ENCODE measurements around the gene GPR160.
"Not testable (repeated sequence)": the region's sequence is repeated elsewhere in the genome, so short reads cannot be mapped to it uniquely, and the experiment has no call there.

The GPR160 gene

GRCh38 chr3:170075441-170076091 is 37.8 kb downstream of the GPR160 start:
- no peak for DNase-seq

DNA sequence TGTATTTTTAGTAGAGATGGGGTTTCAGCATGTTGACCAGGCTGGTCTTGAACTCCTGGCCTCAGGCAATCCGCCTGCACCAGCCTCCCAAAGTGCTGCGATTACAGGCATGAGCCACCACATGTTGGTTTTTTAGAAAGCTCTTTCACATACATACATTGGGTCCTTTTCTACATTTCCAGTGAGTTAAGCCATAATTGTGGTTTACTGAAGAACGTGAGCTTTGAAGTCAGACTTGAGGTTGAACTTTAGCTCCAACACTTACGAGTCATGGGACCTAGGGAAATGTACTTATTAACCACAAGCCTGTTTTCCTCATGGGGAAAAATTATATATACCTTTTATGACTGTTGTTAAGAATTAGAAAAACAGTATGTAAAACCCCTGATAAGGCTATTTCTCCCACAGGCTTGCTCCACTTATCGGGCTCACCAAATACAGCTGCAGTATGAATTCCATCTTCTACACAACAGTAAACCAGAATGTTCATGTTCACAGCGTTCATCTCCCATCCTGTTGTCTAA is 39.0 kb downstream of the GPR160 start:
- DNase-seq, result no peak

DNA sequence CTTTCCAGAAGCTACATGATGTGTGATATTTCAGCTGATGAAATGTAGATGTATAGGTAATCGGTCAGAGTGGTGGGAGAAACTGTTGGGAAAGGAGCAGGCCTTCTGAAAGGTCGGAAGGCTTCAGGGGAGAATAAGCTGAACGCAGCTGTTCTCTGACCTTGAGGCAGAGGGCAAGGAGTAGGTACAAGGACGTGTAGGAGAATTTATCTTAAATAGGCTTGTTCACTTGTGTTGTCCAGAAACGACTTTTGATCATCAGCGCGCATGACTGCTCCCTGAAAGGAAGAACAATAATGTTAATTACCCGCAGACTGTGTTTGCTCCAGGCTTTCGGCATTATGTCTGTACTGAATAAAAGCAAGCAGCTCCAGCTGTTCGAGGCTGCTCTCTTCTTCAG is 39.6 kb downstream of the GPR160 start:
- no peak for DNase-seq

DNA sequence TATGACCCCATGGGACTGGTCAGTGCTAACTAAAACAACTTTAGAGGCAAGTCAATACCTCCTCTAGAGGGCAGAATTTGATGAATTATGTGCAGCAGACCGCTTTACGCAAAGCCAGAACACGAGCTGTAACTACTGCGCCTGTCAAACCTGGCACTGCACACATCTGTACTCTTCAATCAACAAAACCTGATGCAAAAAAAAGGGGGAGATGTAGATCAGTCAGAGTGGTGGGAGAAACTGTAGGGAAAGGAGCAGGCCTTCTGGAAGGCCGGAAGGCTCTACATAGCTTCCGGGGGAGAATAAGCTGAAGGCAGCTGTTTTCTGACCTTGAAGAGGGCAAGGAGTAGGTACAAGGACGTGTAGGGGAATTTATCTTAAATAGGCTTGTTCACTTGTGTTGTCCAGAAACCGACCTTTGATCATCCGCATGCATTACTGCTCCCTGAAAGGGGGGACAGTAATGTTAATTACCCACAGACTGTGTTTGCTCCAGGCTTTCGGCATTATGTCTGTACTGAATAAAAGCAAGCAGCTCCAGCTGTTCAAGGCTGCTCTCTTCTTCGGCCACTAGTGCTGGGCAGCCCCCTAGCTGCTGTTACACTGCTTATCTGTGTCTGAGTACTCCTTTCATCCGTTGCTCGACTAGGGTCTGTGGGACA is 41.0 kb downstream of the GPR160 start:
- no peak for DNase-seq

GRCh38 chr3:170079536-170080165 is 41.9 kb downstream of the GPR160 start:
- no peak for DNase-seq

DNA sequence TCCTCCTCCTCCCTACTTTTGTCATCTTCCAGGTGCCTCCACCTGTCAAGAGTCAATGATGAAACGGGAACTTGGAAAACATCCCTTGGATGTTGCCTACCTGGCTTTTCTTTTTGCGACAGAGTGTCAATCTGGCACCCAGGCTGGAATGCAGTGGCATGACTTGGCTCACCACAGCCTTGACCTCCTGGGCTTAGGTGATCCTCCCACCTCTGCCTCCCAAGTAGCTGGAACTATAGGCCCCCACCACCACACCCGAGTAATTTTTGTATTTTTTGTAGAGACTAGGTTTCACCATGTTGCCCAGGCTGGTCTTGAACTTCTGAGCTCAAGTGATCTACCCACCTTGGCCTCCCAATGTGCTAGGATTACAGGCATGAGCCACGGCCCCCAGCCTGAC is 42.8 kb downstream of the GPR160 start:
- no peak for DNase-seq

DNA sequence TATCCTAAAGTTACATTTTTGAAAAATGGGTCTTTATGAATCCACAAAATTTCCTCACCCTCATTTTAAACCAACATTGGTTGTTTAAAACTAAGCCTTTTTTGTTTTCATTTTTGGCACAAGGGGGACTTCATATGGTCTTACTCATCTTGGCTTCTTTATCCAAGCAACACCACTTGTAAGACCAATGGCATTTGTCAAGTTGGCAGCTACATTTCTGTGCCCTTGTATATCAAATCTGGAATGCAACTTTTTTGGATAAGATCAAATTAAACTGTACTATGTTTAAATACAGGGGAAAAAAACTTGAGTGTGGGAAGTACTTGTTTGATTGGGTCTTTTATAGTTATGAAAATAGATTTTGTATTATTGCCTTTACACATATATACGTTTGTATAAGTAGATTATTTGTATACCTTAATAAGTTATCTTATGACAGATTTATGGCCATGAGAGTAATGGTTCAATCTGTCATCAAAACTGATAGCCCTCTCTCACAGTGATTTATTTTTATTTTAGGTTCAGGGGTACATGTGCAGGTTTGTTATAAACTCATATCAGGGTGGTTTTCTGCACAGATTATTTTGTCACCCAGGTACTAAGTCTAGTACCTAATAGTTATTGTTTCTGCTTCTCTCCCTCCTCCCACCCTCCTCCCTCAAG is 43.4 kb downstream of the GPR160 start:
- DNase-seq, result no peak

DNA sequence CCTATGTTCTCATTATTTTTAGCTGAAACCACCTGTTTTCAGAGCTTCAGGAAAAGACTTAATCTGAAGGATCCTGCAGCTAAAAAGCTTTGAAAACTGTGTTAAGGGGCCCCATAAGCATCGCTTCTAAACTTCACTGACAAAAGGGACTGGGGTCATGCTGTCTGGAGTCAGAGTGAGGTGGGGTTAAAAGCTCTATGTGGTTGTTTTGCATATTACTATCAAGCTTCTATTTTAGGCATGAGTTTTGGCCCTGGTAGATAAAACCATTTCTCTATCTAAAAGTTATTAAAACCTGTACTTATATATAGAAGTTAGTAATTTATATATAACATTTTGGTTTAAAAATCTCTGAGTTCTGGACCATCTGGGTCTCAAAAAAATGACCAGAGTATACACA is 45.5 kb downstream of the GPR160 start:
- no peak for DNase-seq

GRCh38 chr3:170085396-170085795 is 47.6 kb downstream of the GPR160 start:
- DNase-seq, result no peak

- no peak for DNase-seq
These were observed 52.2 kb downstream of the GPR160 start for GRCh38 chr3:170089862-170090600.

DNA sequence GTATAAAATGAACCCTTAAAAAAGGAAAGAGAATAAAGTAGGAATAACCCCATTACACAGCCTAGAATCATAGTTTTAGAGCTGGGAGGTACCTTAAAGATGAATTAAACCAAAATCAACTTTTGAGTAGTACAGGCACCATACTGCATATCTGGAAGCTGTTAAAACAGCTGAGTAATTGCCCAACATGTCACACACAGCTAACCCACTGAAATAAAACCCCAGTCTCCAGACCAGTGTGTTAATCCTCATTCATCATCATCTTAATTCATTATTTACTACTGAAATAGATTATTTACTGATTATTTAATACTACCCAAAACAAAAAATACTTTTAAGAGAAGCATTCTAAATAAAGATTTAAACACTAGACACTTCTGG is 52.8 kb downstream of the GPR160 start:
- DNase-seq, result no peak

GRCh38 chr3:170092907-170093306 is 55.1 kb downstream of the GPR160 start:
- no peak for DNase-seq

DNA sequence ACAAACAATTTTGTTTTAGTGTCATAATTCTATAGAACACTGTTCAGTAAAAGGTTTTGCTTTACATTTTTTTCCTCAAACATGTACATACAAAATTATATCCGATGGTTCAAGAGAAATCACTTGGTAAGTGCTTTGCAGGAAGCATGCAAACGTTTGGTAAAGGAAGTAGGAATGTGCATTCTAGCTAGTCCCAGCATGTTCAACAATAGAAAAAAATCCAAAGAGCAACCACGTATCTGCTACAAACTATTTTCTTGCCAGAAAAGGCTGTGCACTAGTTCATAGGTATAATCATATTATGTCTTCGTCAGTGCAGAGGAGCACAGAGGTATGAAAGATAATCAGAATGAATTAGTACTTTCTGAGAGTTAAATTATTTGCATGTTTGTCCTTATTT is 58.0 kb downstream of the GPR160 start:
- DNase-seq, result no peak

GRCh38 chr3:170096342-170096741 is 58.5 kb downstream of the GPR160 start:
- DNase-seq, result no peak

GRCh38 chr3:170098753-170099152 is 61.0 kb downstream of the GPR160 start:
- no peak for DNase-seq

DNA sequence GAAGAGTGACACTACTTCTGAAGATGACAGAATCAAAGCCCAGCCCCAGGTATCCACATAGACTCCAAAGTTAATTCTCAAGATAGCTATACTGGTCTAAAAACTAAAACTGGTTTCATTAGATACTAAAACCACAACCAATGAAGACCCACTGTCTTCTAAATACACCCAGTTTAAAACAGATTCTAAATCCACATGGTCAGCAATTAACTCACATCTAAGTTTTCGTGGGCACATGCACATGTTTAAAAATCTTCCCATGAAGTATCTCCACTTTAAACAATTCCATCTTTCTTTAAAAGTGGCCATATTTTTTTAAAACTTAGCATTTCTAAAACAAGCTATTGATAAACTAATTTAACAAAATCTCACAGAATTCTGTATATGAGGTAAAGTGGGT is 63.1 kb downstream of the GPR160 start:
- no peak for DNase-seq

GRCh38 chr3:170102431-170102830 is 64.6 kb downstream of the GPR160 start:
- no peak for DNase-seq

- no peak for DNase-seq
These were observed 70.1 kb downstream of the GPR160 start for GRCh38 chr3:170107941-170108340.

DNA sequence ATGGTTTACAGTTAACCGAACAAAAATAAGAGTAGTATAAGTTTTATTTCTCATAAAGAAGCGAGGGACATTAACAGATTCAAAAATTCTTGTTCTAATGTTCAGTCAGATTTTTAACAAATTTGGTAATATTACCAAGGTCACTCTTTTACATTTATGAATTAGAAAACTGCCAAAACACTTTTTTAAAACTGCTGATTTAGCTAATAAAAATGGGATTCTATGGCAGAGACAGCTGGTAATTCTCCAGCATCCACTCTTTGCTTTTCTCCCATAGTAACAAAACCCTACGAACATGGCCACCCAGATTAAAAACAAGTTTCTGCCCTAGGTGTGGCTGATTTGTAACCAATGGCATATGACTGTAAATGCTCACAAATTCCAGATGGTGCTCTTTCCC is 71.2 kb downstream of the GPR160 start:
- no peak for DNase-seq

GRCh38 chr3:170109579-170110293 is 71.9 kb downstream of the GPR160 start:
- no peak for DNase-seq

DNA sequence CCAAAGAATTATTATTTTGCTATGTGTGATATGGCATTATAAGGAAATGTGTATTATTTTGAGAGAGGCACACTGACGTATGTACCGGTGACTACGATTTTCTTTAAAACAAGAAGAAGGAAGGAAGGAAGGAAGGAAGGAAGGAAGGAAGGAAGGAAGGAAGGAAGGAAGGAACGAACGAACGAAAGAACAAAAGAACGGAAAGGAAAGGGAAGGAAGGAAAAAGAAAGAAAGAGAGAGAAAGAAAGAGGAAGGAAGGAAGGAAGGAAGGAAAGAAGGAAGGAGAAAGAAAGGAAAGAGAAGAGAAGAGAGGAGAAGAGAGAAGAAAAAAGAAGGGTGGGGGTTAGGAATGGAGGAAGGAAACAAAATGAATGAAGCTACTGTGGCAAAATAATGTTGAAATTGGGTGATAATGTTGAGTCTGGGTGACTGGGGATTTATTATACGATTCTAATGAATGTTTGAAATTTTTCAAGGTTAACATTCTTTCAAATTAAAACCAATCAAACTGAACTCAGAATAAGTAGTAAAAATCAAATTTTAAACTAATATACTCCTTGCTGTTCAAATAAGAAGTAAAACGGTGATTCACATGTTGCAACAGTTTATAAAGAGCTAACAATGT is 73.5 kb downstream of the GPR160 start:
- DNase-seq, result no peak

DNA sequence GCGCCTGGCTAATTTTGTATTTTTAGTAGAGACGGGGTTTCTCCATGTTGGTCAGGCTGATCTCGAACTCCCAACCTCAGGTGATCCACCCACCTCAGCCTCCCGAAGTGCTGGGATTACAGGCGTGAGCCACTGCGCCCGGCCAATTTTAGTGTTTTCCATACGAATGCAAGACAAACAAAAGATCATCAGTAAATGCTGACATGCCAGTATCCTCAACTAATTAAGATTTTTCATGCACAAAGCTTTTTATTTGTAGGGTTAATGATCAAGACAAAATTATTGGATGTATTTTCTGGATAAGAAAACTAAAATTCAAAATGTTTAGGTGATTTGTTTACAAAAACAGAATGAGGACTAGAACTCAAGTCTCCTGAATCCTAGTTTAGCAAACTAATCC is 76.4 kb downstream of the GPR160 start:
- DNase-seq, result not testable (repeated sequence)
